ENCODE results near the gene OR14A2.
"Not testable (repeated sequence)": the region's sequence is repeated elsewhere in the genome, so short reads cannot be mapped to it uniquely, and the experiment has no call there.

Gene OR14A2

DNA sequence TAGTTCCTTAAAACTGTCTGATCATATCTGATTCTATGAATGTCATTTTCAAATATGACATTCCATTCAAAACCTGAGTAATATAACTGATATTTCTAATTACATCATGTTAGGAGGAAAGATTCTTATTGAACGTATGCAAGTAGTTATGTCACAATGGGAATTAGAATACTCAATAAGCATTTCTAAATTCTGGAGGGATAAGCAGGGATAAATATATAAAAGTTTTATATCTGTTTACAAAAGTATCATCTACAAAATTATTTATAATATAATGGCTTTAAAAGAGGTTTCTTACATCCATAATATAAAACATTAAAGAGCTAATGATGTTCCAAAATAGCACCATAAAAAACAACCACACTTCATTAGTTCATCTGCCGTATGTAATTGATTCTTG is at the start of gene OR14A2:
Gene OR14A2, minus strand, starts transcription at position 101 of the 400 bp plus-strand sequence.
- in situ Hi-C loops (cut with HindIII; ENCODE audit: low sequenced_read_pairs): no loop called here

GRCh38 chr1:247797518-247797917 is 49.6 kb upstream of the OR14A2 start:
- in situ Hi-C loops (cut with HindIII; ENCODE audit: low sequenced_read_pairs): no loop called here

DNA sequence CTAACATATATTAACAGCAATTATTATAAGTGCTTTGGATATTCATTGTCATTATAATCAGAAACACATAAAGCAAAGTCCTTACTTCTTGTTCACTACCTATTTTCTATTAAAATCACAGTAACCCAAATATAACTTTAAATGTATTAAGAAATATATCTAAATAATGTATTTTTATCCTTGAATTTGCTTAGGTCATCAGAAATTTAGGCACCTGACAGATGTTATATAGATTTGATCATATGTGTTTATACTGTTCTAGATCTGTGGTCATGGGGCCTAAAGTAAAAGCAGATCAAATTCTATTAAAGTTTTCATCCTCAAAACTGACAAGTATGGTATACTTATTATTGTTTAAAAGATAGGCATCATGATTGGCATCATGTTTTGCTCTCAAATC is 21.7 kb upstream of the OR14A2 start:
- in situ Hi-C loops (cut with HindIII; ENCODE audit: low sequenced_read_pairs): no loop called here

DNA sequence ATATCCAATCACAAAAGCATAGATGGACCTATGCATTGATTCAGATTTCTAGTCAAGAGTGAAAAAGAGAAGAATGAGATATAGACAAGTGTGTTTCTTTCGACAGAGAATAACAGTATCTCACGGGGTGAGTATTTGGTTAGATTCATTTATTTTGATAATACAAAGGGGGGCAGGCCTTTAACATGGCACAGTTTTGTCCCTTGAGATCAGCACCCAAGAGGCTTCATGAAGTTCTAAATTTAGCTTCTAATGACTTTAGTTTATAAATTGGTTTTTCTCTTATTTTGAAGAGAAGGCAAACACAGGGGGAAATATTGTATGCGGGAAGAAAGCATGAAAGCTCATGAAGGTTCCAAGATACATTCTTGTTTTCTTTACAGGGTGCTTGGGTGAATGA is 12.5 kb upstream of the OR14A2 start, which contains the start of gene OR1C1:
Gene OR1C1, minus strand, starts transcription at position 101 of the 400 bp plus-strand sequence. CDS start 2,150 bp downstream, outside the sequence.
- in situ Hi-C loops (cut with HindIII; ENCODE audit: low sequenced_read_pairs): no loop called here

DNA sequence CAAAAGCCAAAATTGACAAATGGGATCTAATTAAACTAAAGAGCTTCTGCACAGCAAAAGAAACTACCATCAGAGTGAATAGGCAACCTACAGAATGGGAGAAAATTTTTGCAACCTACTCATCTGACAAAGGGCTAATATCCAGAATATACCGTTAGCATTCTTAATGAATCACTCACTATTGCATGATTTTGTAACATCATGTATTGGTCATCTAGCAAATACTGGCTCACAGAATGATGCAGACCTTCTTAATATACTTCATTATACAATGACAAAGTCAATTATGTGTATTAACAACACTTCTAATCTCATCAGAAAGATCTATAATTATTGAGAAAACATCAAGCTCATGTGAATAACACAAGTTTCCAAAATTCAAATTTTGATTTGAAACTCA is 6.4 kb upstream of the OR14A2 start:
- in situ Hi-C loops (cut with HindIII; ENCODE audit: low sequenced_read_pairs): not testable (repeated sequence)

DNA sequence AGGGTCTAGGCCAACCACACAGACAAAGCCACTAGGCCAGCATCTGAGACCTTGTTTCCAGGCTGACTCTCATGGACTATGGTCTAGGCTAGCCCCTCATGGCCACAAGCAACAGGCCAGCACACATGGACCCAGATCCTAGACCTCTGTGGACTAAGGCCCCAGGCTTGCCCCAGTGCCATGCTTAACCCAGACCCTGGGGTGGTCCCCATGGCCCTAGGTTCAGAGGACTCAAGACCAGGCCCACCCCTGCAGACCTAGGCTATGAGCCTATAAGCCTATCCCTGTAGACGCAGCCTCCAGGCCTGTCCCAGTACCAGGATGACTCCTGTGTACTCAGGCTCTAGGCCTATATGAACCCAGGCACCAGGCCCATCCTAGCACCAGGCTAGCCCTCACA is 1.9 kb upstream of the OR14A2 start:
- in situ Hi-C loops (cut with HindIII; ENCODE audit: low sequenced_read_pairs): no loop called here

- in situ Hi-C loops (cut with HindIII; ENCODE audit: low sequenced_read_pairs): no loop called here
These were observed 325 bp downstream of the OR14A2 start for GRCh38 chr1:247747616-247748015.

DNA sequence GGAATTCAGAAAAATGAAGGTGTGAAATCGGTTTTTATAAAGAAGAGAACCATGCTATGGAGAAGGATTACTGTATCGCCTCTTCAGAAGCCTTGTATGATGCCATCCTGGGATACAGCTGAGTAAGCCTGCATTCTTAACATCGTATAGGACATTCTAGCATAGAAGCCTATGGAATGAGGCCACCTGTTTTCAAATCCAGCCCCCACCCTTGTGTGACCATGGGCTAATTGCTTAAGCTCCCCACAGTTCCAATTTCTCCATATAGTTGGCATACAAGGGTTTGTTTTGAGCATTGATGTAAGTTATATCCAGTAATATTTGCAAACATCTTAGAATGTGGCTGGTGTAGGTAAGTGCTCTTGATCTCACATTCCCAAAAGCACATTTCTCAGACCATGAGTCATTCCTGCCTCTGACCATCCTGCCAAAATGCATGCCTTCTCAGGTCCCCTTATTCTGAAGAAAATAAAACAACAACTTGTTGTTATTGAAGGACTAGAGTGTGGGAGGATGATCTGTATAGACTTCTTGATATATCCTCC is 1.5 kb downstream of the OR14A2 start:
- in situ Hi-C loops (cut with HindIII; ENCODE audit: low sequenced_read_pairs): no loop called here

- in situ Hi-C loops (cut with HindIII; ENCODE audit: low sequenced_read_pairs): not testable (repeated sequence)
These were observed 5.7 kb downstream of the OR14A2 start for GRCh38 chr1:247742215-247742760.

DNA sequence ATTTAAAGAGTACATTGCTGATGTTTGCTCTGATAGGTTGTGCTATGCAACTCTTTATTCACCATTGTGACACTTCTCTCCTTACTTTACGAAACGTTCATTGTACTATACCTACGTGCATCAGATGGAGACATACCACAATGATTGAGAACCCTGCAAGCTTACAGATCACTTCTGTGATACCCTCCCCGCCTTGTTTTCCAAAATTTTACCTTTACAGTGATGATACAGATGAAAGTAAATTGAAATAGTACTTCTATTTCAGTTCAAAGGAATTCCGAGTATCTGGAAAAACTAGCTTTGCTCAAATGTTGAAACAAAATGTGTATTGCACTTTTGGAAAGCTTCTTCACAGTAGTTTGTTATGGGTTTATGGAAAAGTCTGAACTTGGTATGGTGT is 6.2 kb downstream of the OR14A2 start:
- in situ Hi-C loops (cut with HindIII; ENCODE audit: low sequenced_read_pairs): no loop called here

DNA sequence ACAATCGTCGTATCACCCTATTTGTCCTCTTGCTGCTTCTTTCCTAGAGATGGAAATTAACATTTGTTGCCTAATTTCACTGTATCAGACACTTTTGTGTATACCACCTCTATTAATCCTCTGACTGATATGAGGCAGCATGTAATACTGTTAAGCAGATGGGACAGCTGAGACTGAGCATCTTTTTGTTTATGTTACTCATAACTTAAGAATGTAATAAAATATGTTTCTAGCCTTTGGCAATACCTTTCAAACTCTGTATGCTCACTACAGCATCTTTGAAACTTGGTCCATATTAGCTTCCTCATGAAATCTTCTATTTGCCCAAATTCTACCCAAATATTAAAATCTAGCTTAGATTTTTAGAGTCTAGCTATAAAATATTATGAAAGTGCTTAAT is 7.2 kb downstream of the OR14A2 start:
- in situ Hi-C loops (cut with HindIII; ENCODE audit: low sequenced_read_pairs): no loop called here

DNA sequence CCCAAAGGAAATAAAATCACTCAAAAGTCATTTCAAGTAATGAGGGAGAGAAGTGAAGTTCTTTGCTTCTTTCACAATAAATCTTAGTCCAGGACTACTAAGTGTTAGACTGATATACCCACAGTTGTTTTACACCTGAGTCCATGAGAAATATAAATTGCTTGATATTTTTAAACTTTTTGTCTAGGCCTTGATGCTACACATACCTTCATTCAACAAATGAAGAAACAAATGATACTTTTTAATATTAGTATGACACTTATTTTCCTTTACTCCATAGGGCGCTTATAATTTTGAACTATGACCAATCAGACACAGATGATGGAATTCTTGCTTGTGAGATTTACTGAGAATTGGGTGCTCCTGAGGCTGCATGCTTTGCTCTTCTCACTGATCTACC is 9.6 kb downstream of the OR14A2 start, which contains the start of gene OR14K1:
Gene OR14K1, plus strand, starts transcription at position 301 of the 400 bp plus-strand sequence. Its CDS starts 0 bp downstream, at position 301.
- in situ Hi-C loops (cut with HindIII; ENCODE audit: low sequenced_read_pairs): no loop called here

DNA sequence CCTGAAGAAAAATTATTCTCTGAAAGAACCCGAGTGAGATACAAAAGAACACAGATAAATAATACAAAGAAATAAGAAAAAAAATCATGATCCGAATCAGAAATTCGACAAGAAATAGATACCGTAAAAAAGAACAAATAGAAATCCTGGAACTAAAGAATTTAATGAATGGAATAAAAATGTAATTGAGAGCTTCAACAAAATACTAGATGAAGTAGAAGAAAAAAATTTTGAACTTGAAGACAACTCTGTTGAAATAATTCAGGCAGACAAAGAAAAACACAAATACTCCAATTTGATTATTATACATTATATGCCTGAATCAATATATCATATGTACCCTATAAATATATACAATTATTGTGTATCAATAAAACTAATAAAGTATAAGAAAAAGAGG is 26.7 kb downstream of the OR14A2 start:
- in situ Hi-C loops (cut with HindIII; ENCODE audit: low sequenced_read_pairs): no loop called here

GRCh38 chr1:247716546-247716945 is 31.4 kb downstream of the OR14A2 start, which contains the start of gene OR6F1:
OR6F1 (minus strand) TSS chr1:247716646; CDS start chr1:247712755, 3,891 bp downstream.
- in situ Hi-C loops (cut with HindIII; ENCODE audit: low sequenced_read_pairs): no loop called here

GRCh38 chr1:247713753-247714152 is 34.2 kb downstream of the OR14A2 start:
- in situ Hi-C loops (cut with HindIII; ENCODE audit: low sequenced_read_pairs): no loop called here

DNA sequence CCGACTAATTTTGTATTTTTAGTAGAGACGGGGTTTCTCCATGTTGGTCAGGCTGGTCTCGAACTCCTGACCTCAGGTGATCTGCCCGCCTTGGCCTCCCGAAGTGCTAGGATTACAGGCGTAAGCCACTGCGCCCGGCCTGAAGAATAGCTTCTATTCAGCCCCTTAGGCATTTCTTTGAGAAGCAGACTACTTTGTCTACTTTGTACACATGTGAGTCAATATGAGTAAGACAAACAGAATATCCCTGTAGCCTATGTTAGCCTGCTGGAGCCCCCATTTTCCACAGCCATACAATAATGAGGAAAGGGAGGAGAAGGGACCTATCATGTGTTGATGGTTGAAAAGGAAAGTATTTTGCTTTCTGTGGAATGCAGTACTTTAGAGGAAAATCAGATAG is 37.3 kb downstream of the OR14A2 start:
- in situ Hi-C loops (cut with HindIII; ENCODE audit: low sequenced_read_pairs): not testable (repeated sequence)

DNA sequence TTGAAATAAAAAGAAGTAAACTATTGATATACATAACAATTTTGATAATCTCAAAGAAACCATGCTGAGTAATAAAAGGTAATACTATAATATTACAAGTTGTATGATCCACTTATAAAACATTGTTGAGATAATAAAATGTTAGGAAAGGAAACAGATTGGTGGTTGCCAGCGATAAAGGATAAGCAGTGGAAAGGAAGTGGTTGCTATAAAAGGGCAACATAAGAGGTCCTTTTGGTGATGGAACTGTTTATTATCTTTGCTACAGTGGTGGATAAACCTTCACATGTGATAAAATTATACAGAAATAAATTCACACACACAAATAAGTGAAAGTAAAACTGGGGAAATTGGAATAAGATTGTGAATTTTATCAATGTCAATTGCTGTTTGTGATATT is 46.6 kb downstream of the OR14A2 start:
- in situ Hi-C loops (cut with HindIII; ENCODE audit: low sequenced_read_pairs): no loop called here

DNA sequence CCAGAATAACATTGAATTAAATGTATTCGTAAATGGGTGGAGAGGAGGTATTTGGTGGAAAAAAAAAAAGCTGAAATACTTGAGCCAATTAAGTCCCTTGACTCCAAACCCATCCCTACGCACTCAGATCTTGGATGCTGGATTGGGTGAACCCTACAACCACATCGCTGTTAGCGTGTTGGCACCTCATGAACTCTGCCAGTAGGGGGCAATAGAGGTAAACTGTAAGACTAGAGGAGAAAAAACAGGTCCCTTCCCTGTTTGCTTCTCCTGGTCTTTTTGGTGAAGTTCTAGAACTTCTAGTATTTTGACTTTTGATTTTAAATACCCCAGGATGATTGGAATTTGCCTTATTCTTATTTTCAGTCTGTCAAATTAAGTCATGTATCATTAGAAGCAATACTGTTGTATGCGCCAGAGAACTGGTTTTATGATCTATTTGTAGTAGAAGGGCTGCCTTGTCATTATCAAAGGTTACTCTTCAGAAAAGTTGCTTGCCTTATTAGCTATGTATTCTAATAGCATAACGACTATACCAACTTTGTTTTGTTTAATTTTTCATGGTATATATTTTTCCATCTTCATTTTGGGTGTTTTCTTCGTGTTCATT is 66.5 kb downstream of the OR14A2 start:
- in situ Hi-C loops (cut with HindIII; ENCODE audit: low sequenced_read_pairs): no loop called here

GRCh38 chr1:247680171-247680570 is 67.8 kb downstream of the OR14A2 start:
- in situ Hi-C loops (cut with HindIII; ENCODE audit: low sequenced_read_pairs): no loop called here

- in situ Hi-C loops (cut with HindIII; ENCODE audit: low sequenced_read_pairs): no loop called here
These were observed 68.3 kb downstream of the OR14A2 start, which contains the start of gene OR13G1 for GRCh38 chr1:247679639-247680038. OR13G1 (minus strand) TSS chr1:247679739; CDS start chr1:247673041, 6,698 bp downstream.

All from endothelial cell of hepatic sinusoid (primary cell).